Activated CD4-positive, CD25-positive, alpha-beta regulatory T cell treated with anti-CD3 and anti-CD28 coated beads, Interleukin-2, amount 50 U/mL, for 24 hours (primary cell): Measurements from ENCODE around the gene FBRSL1.

Experiments
- ATAC-seq, 2 donors: fragments of 150-1000 bp; cut with Tn5 transposase; one replicate each; pipeline ENCODE4 v1.10.0; 2021; ENCODE audit warnings: mild to moderate bottlenecking in 1 of 2, moderate library complexity in 1 of 2

The FBRSL1 gene

DNA sequence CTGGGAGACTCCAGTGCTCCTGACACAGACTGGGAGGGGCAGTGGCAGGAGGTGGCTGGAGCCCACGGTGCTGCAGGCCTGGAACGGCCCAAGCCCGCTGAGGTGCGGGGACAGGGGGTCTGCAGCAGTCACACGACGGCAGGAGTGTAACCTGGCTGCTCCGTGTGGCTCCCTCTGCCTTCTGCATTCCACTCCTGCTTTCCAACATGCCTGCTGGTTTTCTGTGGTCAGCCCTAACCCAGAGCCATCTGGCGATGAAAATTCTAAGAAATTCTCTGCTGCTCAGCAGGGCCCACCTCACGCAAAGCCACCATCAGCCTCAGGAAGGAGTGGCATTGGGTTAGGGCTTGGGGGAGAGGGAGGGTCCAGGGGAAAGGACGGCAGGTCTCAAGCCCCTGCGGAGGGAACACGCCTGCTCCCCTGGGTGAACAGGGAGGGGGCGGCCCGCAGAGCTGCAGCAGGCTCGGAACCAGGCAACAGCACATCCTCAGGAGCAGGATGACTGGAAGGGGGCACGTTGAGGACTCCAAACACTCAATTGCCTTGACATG lies 5.0 kb upstream of the FBRSL1 start:
- no peak for ATAC-seq

DNA sequence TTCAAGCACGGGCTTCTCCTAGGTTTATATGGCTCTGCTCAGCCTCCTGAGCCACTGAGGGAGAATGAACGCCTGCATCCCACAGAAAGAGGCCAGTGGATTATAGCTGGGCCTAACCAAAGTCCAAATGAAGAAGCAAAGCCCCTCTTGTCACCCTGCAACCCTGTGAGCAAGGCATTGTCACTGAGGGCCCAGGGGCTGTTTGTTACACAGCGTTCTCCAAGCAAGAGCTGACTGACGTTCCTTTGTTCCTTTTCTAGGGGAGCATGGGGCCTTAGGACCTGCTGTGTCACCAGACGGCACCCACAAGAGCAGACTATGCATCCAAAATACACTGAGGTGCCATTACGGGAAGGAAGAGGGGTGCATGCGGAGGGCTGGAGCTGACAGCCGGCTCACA lies 4.3 kb upstream of the FBRSL1 start:
- no peak for ATAC-seq

- no peak for ATAC-seq
Measured at GRCh38 chr12:132486168-132486567, 3.8 kb upstream of the FBRSL1 start.

DNA sequence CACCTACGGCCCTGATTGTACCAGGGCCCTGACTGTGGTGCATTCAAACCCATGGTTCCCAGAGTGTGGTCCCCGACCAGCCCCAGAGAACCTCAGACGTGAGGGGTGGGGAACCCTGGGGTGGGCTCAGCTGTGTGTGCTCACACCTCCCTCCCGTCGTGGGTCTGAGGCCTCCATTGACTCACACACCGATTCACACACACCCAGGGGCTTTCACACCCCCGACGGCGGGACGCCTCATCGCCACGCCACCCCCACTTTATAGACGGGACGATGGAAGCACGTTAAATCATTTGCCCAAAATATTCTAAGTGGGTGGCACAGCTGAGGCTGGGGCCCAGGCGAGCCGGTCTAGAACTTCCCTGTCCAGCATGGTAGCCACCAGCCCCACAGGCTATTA lies 3.4 kb upstream of the FBRSL1 start:
- no peak for ATAC-seq

GRCh38 chr12:132487311-132487741 lies 2.6 kb upstream of the FBRSL1 start:
- ATAC-seq: no peak

GRCh38 chr12:132488127-132489077 lies 1.5 kb upstream of the FBRSL1 start:
- ATAC-seq: no peak

DNA sequence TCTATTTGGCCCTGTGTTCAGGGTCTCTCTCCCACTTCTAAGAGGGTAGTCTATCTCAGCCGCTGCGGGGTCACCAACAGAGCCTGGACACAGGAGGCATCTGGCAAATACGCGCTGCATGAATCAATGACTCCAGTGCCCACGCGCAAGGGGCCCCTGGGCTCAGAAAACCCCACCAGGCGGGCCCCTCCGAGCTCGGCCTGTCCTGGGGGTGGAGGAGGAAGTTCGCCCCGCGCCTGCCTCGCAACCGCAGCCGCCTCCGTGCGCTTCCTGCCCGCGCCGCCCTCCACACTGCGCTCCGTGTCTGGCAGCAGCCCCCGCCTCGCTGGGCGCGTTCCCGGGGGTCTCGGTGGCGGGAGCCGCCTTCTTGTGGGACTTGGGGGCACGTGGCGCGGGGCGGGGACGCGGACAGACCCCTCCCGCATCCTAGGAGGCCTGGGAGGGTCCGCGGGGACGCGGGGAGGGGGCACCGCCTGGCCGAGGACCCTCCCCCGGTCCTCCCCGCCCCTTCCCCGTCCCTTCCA lies 811 bp upstream of the FBRSL1 start:
- peak; percentile 39 to 41 for ATAC-seq

GRCh38 chr12:132490422-132491137 lies 629 bp downstream of the FBRSL1 start:
- ATAC-seq: peak in 1 of 2 donors; percentile 2

- no peak for ATAC-seq
Measured at GRCh38 chr12:132491138-132491663, 1.2 kb downstream of the FBRSL1 start.

- no peak for ATAC-seq
Measured at GRCh38 chr12:132491761-132492378, 1.9 kb downstream of the FBRSL1 start.

GRCh38 chr12:132492522-132492921 lies 2.6 kb downstream of the FBRSL1 start:
- ATAC-seq: peak in 1 of 2 donors; percentile 8

GRCh38 chr12:132492951-132493350 lies 3.0 kb downstream of the FBRSL1 start:
- ATAC-seq: no peak

DNA sequence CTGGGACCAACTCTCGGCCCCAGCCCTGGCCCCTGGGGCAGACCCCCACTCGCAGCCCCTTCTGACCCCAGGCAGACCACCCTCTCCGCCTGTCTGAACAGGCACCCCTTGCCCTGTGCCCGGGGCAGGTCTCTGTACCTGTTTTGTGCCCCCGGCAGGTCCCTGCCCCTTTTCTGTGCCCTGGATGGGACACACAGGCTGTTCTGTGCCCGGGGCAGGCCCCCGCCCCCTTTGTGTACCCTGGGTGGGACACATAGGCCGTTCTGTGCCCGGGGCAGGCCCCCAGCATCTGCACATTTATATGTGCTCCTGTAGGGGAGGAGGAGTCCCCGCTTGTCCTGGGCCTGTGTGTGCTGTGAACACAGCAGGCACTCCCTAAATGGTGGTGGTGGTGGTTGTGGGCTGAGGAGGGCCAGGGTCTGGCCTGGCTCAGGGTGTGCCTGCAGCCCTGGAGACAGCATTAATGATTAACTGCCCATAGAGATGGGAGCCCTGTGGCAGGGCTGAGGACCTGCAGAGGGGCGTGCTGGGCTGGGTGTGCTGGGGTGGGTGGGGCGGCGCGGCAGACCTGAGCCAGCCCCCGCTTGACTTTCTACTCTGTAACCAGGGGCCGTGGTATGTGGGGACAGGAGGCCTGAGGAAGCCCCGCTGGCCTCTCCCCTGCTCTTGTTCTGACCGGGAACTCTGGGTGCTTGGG lies 3.7 kb downstream of the FBRSL1 start:
- no peak for ATAC-seq

DNA sequence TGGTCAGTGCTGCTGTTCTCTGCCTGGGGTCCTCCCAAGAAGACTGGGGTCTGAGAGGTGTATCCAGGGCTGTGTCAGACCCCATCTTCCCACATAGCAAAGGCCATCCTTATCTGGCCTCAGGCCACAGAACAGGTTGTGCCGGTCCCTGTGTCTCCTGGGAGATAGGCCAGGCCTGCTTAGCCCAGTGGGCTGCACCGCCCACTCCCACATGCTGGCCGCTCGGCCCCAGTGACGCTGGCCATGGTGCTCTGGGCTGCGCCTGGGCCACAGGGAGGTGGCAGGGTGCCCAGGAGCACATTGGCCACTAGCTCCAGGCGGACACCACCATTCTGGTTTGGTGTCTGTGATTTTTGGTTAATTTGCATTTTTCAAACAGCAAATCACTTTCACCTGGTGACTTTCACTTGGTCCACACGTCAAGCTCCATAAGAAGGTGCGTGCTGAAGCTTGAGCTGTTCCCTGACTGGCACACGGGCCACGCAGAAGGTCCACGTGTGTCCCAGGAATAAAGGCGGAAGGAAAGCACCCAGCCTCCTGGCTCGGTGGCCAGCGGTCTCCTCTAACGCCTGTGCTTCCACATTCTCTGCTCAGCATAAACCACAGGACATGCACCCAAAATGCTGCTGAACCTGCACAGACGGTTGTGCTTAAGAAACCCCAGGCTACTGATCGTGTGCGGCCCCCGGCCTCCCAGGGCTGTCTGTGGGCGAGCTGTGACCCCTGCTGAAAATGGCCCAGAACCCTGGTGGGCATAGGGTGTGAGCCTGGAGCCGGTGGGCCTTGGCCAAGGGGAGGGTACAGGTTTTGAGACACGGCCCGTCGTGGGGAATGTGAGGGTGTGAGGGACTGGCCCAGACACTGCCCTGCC lies 4.6 kb downstream of the FBRSL1 start:
- no peak for ATAC-seq

DNA sequence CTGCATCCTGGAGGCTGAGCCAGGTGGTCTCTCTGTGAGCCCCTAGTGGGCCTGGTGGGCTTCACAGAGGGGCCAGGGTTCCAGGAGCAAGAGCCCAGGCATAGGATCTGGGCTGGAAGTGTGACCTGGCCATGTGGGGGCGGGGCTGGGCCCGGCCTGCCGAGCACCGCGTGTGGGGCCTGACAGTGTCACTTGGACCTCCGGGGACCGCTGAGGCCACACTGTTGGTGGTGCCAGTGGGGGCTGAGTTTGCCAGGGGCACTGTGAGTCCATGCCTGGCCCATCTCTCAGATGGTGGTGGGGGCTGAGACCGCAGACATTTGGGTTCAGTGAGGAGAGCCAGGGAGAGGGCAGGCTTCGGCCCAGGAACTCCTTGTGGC lies 5.2 kb downstream of the FBRSL1 start:
- no peak for ATAC-seq

DNA sequence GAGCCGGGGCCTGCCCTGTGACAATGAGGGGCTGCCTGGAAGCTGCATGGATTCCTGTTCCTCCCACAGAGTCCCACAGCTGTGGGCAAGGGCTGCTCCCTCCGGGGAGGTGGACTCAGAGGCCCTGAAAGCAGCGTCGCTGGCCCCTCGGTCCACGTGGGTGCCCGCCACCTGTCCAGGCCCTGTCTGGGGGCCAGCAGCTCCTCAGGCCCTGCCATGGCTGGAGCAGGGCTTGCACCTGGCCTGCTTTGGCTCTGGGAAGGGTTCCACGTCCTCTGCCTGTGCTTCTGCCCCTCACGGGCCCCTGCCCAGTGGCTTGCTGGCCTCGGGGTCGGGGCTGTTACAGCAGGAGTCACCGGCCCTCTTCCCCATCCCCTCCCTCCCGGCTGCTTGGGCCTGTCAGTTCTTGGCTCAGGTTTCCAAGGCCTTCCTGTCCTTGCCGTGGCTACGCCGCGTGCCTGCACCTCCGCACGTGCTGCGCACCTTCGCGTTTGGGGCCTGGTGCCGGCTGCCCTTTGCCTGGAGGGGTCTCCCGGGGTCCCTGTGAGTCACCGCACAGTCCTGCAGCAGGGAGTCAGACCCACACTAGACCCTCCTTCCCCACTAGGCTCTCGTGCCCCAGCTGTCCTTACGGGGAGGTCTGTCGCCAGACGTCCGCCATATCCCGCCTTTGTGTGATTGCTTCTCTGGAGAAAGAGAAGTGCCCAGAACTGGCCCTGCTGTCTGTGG lies 5.8 kb downstream of the FBRSL1 start:
- no peak for ATAC-seq

DNA sequence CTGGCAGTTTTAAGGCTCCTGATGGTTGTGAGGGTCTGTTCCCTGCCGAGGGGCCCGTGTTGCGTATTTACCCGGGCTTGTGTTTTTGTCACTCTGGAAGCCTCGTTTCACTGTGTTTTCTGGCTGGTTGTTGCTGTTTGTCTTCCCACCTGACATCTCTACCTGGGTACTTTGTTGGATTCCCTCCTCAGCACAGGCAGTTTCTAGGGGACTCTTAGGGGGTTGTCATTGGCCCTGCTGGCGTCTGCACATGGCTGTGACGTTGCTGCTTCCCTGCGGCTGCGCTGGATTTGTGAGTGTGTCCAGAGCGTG lies 6.4 kb downstream of the FBRSL1 start:
- ATAC-seq: no peak

GRCh38 chr12:132496710-132497109 lies 6.8 kb downstream of the FBRSL1 start:
- ATAC-seq: no peak

- no peak for ATAC-seq
Measured at GRCh38 chr12:132497514-132498405, 7.8 kb downstream of the FBRSL1 start.
